GM21717 (cell line): ENCODE data around the gene LNX2.

Experiments
- ATAC-seq: cut with Tn5 transposase; IDR thresholded peaks from one replicate; pipeline ENCODE4 v1.9.1; 2021; ENCODE audit warnings: mild to moderate bottlenecking, moderate library complexity; ENCODE audit not compliant: unreplicated experiment

Gene LNX2

GRCh38 chr13:27516103-27516502 lies 104.2 kb downstream of the LNX2 start:
- no peak for ATAC-seq

- no peak for ATAC-seq
These were observed 110.2 kb downstream of the LNX2 start for GRCh38 chr13:27510082-27510481.

- ATAC-seq, result no peak
These were observed 111.5 kb downstream of the LNX2 start for GRCh38 chr13:27508802-27509201.

- ATAC-seq, result no peak
These were observed 114.5 kb downstream of the LNX2 start for GRCh38 chr13:27505792-27506191.

GRCh38 chr13:27504868-27505194 lies 115.5 kb downstream of the LNX2 start:
- no peak for ATAC-seq

- ATAC-seq, result no peak
These were observed 116.0 kb downstream of the LNX2 start for GRCh38 chr13:27504128-27504867.

- ATAC-seq, result no peak
These were observed 119.4 kb downstream of the LNX2 start for GRCh38 chr13:27500806-27501534.

- ATAC-seq, result no peak
These were observed 122.6 kb downstream of the LNX2 start for GRCh38 chr13:27497563-27498230.

- no peak for ATAC-seq
These were observed 123.6 kb downstream of the LNX2 start for GRCh38 chr13:27496536-27497273.

GRCh38 chr13:27496006-27496405 lies 124.3 kb downstream of the LNX2 start:
- ATAC-seq, result no peak
